Fibroblast of lung (primary cell): ENCODE data around the gene TRIP13.
"Not testable (repeated sequence)": the region's sequence is repeated elsewhere in the genome, so short reads cannot be mapped to it uniquely, and the experiment has no call there.

Source experiments
- EZH2 ChIP-seq: IDR thresholded peaks from 2 replicates; pipeline ENCODE4 v1.5.1; 2012; ENCODE audit warnings: low read length, control low read depth, mild to moderate bottlenecking; ENCODE audit errors: missing control alignments
- TF ChIP-seq, protein P1 (sequence below), 2 donors: IDR thresholded peaks in 1 of 2; conservative IDR thresholded peaks in 1 of 2; 1 replicate in 1 of 2; 2 replicates in 1 of 2; pipeline ENCODE4 v1.5.1; 2011 to 2012; ENCODE audit warnings: low read length in 2 of 2, control low read depth in 1 of 2, inconsistent platforms in 1 of 2, low read depth in 1 of 2, mild to moderate bottlenecking in 1 of 2

DNA sequence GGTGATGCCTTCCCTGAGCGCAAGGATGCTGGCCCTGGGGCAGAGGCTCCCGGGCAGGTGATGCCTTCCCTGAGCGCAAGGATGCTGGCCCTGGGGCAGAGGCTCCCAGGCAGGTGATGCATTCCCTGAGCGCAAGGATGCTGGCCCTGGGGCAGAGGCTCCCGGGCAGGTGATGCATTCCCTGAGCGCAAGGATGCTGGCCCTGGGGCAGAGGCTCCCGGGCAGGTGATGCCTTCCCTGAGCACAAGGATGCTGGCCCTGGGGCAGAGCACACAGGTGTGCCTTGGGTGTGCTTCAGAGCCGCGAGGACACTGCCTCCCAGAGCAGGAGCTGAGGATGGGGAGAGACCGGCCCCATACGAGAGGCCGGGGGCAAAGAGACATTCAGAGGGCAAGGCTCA, 22.7 kb downstream of the TRIP13 start:
- TF ChIP-seq, protein P1, sequence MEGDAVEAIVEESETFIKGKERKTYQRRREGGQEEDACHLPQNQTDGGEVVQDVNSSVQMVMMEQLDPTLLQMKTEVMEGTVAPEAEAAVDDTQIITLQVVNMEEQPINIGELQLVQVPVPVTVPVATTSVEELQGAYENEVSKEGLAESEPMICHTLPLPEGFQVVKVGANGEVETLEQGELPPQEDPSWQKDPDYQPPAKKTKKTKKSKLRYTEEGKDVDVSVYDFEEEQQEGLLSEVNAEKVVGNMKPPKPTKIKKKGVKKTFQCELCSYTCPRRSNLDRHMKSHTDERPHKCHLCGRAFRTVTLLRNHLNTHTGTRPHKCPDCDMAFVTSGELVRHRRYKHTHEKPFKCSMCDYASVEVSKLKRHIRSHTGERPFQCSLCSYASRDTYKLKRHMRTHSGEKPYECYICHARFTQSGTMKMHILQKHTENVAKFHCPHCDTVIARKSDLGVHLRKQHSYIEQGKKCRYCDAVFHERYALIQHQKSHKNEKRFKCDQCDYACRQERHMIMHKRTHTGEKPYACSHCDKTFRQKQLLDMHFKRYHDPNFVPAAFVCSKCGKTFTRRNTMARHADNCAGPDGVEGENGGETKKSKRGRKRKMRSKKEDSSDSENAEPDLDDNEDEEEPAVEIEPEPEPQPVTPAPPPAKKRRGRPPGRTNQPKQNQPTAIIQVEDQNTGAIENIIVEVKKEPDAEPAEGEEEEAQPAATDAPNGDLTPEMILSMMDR (conservative IDR thresholded peaks at IDR 0.05 in 1 of 2, IDR thresholded peaks at IDR 0.05 in 1 of 2; ENCODE audit: low read depth in 1 of 2, low read length in 2 of 2): not testable (repeated sequence)
- TF ChIP-seq EZH2: not testable (repeated sequence)
